GDM1 (cell line): Measurements from ENCODE around the gene TREM1.
"Not testable (repeated sequence)": the region's sequence is repeated elsewhere in the genome, so short reads cannot be mapped to it uniquely, and the experiment has no call there.

Experiments
- DNase-seq: peaks from one replicate; lab custom pipeline; 2025; lab: John Stamatoyannopoulos, UW

TREM1 gene

GRCh38 chr6:41258196-41258493 is 28.3 kb downstream of the TREM1 start:
- no peak for DNase-seq

GRCh38 chr6:41257369-41258195 is 28.9 kb downstream of the TREM1 start:
- no peak for DNase-seq

GRCh38 chr6:41256383-41256782 is 30.1 kb downstream of the TREM1 start:
- DNase-seq = no peak

GRCh38 chr6:41255638-41256246 is 30.7 kb downstream of the TREM1 start:
- no peak for DNase-seq

- no peak for DNase-seq
Observed at GRCh38 chr6:41255110-41255509, 31.4 kb downstream of the TREM1 start.

GRCh38 chr6:41252401-41253169 is 33.9 kb downstream of the TREM1 start:
- no peak for DNase-seq

GRCh38 chr6:41247882-41248705 is 38.4 kb downstream of the TREM1 start:
- DNase-seq = no peak

- DNase-seq = no peak
Observed at GRCh38 chr6:41247288-41247865, 39.1 kb downstream of the TREM1 start.

- DNase-seq = not testable (repeated sequence)
Observed at GRCh38 chr6:41246529-41246928, 40.0 kb downstream of the TREM1 start.

GRCh38 chr6:41239467-41240159 is 46.9 kb downstream of the TREM1 start:
- no peak for DNase-seq

GRCh38 chr6:41237128-41237527 is 49.4 kb downstream of the TREM1 start:
- peak; percentile 42 for DNase-seq

GRCh38 chr6:41236276-41236675 is 50.2 kb downstream of the TREM1 start:
- DNase-seq = no peak

- DNase-seq = no peak
Observed at GRCh38 chr6:41232667-41233066, 53.8 kb downstream of the TREM1 start.

GRCh38 chr6:41231246-41231645 is 55.2 kb downstream of the TREM1 start:
- DNase-seq = no peak

GRCh38 chr6:41229721-41230120 is 56.8 kb downstream of the TREM1 start:
- no peak for DNase-seq

GRCh38 chr6:41228616-41229015 is 57.9 kb downstream of the TREM1 start:
- DNase-seq = no peak

- no peak for DNase-seq
Observed at GRCh38 chr6:41228096-41228495, 58.4 kb downstream of the TREM1 start, which contains the start of gene TREML4. TSS of gene TREML4 (plus strand) at chr6:41228349. CDS start at chr6:41228428, 79 bp downstream.

- no peak for DNase-seq
Observed at GRCh38 chr6:41226752-41227151, 59.7 kb downstream of the TREM1 start.

GRCh38 chr6:41224800-41225199 is 61.7 kb downstream of the TREM1 start:
- no peak for DNase-seq
